GM12892 (cell line): ENCODE data around the gene DRGX.

ENCODE experiments used
- DNase-seq: peaks from one replicate; pipeline ENCODE4 v3.0.0; 2011; ENCODE audit not compliant: insufficient read length
- FAIRE-seq: peaks from 2 replicates; lab custom pipeline; 2011; peaks lifted over from hg19 to GRCh38; lab: Jason Lieb, UNC
- POLR2A ChIP-seq: IDR thresholded peaks from 2 replicates; pipeline ENCODE4 v1.6.1; 2011; ENCODE audit warnings: low read depth, low read length, control low read depth
- POLR2AphosphoS5 ChIP-seq: IDR thresholded peaks from 2 replicates; pipeline ENCODE4 v1.6.1; 2011; ENCODE audit warnings: low read depth, low read length, control low read depth
- TAF1 ChIP-seq: IDR thresholded peaks from 2 replicates; pipeline ENCODE4 v1.6.1; 2011; ENCODE audit warnings: low read depth, mild to moderate bottlenecking, control low read depth, low read length, borderline replicate concordance

The DRGX gene

DNA sequence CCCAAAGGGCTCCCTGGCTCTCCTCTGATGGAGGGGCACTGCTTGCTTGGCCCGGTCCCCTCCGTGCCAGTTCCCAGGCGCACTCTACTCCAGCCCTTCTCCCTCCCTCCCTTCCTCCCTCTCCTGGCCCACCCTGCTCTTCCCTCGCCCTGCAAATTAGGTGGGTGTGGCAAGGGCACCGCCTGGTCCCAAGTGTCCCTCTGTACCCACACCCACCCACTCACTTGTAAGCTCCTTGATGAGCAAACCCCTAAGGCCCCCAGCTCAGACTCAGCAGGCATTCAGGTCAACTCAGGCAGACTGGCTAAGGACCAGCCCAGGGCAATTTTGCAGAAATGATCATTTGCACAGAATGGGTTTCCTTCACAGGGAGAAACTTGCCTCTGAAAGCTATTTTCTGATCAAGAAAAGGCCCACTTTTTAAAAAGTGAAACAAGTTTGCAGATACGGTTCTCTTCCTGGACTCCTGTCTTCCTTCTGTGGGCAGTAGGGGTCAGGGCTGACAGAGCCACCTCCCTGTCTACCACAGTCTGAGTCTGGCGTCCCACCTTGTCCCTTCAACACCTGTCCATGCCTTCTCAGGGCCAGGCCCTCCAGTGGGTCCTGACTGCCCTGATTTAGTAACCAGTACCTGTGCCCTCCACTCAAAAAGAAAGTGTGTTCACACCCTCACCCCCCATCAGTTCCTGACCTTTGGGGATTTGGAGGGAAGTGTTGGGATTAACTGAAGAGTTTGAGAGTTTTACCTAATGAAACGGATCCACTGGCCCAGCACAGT lies 68.7 kb downstream of the DRGX start:
- TF ChIP-seq POLR2A: no peak
- no peak for TF ChIP-seq TAF1
- TF ChIP-seq POLR2AphosphoS5: no peak
- DNase-seq (no peak), FAIRE-seq (no peak)

DNA sequence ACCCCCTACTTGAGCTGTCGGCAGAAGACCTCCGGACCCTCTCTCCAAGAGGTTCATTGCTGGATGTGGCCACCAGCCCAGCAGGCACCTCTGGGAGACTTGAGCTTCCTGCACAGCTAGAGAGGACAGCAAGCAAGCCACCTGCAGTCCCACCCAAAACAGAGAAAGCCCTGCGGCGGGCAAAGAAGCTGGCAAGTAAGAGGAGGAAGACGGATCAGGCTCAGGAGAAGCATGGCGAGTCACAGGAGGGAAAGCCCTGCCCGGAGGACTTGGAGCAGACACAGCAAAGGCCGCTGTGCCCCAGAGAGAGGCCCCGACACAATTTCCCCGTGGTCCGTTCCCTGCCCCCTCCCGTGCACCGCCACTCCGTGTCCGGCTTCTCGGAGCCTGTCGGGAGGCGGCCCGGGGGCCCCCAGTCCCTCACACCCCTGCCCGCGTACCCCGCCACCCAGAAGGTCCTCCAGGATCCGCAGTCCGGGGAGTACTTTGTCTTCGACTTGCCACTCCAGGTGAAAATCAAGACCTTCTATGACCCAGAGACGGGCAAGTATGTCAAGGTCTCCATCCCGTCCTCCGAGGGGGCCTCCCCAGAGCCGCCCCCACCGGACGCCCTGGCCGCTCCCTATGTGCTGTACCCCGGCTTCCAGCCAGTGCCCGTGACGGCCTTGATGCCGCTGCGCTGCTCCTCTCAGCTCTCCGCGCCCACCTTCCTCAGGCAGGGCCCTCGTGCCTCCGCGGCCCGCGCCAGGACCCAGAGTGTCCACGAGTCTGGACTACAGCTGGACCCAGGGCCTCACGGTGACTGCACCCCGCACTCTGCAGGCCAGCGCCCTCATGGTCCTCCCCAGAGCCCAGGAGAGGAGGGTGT lies 69.7 kb downstream of the DRGX start:
- DNase-seq (no peak), FAIRE-seq (no peak)
- TF ChIP-seq POLR2A (no peak), POLR2AphosphoS5 (no peak), TAF1 (no peak)

DNA sequence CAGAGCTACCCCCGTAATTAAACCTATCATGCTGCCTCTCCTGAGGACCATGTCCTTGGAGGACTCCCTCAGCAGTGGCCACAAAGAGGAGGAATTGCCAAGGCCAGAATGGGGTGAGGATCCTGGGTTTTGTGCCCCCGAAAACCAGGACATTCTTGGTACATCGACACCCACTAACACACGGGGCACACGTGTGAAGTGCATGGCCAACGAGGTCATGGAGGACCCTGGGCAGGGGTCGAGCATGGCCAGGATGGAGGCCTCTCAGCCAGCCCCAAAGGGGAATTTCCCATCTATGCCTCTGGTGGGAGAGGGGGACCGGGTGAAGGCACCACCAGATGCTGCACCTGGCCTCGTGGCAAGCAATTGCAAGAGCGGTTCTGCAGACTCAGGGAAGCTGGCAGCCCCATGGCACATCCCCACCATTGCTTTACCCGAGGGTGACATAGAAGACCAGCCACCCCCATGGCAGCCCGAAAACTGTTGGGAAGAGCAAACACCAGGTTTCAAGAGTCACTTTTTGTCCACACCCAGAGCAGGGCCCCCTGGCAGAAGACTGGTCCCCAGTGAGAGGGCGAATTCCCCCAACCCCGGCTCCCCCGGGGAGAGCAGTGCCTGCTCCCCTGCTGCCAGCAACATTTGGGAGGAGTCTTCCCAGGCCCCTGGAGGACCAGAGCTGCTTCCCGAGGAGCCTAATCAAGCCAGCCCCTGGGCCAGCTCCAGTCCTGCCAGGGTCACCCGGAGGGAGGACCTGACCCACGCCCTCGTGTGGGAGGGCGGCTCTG lies 70.6 kb downstream of the DRGX start:
- no peak for TF ChIP-seq POLR2A
- TF ChIP-seq TAF1: no peak
- TF ChIP-seq POLR2AphosphoS5: no peak
- DNase-seq: no peak
- FAIRE-seq: no peak

DNA sequence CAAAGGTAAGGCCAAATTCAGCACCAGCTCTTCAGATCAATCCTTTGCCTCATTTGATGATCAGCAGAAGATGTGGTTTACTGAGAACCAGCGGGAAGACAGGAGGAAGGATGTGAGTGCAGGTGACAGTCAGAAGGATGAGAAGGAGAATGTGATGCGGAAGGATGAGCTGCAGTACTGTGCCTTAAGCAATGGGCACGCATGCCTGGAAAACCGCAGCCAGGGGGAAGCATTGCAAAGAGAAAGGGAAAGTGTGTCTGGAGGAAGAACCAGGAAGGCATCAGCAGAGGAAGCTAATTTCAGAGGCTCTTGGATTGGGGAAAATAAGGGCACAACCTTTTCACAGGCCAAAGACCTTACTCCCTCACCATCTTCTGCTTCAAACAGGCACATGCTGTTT lies 71.2 kb downstream of the DRGX start:
- FAIRE-seq: no peak
- no peak for TF ChIP-seq TAF1
- no peak for TF ChIP-seq POLR2AphosphoS5
- no peak for TF ChIP-seq POLR2A
- no peak for DNase-seq

GRCh38 chr10:49323896-49324270 lies 72.0 kb downstream of the DRGX start:
- DNase-seq (no peak), FAIRE-seq (no peak)
- TF ChIP-seq POLR2AphosphoS5: no peak
- no peak for TF ChIP-seq POLR2A
- TF ChIP-seq TAF1: no peak

DNA sequence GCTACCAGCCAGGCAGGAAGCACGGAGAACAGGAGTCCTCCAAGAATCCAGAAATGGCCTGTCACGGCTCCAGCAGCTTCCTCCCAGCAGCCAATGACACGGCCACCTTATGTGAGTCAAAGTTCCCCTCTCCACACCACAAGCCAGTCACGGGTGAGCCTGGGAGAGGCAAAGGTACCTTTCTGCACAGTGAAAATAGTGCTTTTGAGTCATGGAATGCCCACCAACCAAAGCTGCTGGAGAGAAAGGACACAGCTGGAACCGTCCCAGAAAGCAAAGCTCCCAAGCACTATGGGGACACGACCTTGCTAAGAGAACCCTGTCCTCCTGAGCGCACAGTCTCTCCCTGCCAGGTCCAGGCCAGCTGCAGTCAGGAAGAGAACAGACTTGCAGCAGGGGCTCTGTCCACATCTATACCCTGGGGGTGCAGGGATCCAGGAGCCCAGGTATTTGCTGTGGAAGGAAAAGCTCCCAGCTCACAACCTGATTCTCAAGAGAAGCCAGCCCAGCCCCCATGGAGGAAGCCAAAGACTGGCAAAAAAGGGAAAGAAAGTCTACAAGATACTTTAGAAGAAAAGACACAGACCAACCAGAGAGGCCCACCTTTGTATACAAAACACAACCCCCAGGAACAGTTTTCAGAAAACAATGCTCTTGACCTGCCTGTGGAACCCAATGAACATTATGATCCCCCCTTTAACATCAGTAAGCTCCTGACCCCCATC lies 72.6 kb downstream of the DRGX start:
- DNase-seq (no peak), FAIRE-seq (no peak)
- TF ChIP-seq TAF1: no peak
- no peak for TF ChIP-seq POLR2A
- TF ChIP-seq POLR2AphosphoS5: no peak

- TF ChIP-seq POLR2A (no peak), POLR2AphosphoS5 (no peak), TAF1 (no peak)
- no peak for DNase-seq
- no peak for FAIRE-seq
Measured at GRCh38 chr10:49322371-49323170, 73.3 kb downstream of the DRGX start.

- no peak for FAIRE-seq
- TF ChIP-seq POLR2A: no peak
- no peak for TF ChIP-seq TAF1
- no peak for TF ChIP-seq POLR2AphosphoS5
- no peak for DNase-seq
Measured at GRCh38 chr10:49321021-49321420, 74.9 kb downstream of the DRGX start.

DNA sequence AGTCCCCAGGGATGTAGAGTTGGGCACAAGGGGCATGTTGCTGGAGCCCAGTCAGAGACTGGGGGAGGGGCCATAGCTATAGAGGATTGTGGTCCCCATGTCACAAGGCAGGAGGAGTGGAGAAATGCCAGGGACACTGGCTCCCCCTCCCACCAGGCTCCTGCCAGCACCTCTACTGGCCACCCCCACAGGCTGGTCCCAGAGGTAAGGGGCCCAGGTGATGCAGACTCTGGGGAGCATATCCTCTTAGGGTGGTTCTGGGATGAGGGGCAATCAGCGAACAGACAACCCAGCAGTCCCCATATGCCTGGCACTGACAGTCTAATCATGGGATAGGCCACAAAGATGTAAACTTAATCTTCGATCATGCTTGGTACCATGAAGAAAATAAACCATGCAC lies 75.7 kb downstream of the DRGX start:
- FAIRE-seq (no peak), DNase-seq (no peak)
- no peak for TF ChIP-seq POLR2A
- no peak for TF ChIP-seq POLR2AphosphoS5
- TF ChIP-seq TAF1: no peak

GRCh38 chr10:49319206-49319605 lies 76.7 kb downstream of the DRGX start:
- FAIRE-seq: no peak
- DNase-seq: no peak
- no peak for TF ChIP-seq POLR2A
- TF ChIP-seq POLR2AphosphoS5: no peak
- TF ChIP-seq TAF1: no peak
